ENCODE measurements around the gene COA7.
"Not testable (repeated sequence)": the region's sequence is repeated elsewhere in the genome, so short reads cannot be mapped to it uniquely, and the experiment has no call there.

COA7 gene

DNA sequence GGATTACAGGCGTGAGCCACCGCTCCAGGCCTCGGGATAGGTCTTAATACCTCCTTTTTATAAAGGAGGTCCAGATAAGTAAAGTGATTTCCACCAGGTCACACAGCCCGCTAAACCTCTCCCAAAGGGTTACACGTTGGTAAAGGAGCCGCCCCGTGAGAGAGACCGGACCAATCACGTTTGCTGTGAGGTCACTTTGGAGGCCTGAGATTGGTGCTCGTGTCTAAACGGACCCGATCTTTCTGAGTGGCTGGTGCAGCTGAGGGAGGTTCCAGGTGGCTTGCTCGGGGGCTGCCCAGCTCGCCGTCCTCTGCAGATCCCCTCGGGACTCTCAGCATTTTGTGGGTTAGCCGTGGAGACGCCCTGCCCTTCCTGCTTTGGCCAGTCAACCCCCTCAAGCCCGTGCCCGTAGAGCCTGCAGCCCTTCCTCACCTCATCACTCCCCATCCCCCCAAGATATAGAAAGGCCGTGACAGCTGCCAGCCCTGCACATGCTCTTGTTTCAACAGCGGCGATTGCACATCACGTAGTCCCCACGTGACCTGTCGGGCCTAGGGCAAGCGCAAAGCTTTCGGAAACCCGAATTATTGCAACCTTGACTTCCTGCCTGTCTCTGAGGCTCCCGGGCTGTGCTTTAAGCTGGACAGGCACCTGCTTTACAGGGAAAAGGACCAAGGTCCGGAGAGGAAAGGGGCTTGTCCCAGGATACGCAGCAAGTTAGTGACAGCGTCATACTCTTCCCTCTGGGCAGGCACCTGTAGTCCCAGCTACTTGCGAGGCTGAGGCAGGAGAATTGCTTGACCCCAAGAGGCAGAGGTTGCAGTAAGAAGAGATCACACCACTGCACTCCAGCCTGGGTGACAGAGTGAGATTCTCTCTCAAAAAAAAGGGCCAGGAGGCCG, 5.0 kb upstream of the COA7 start:
- peak; percentile 84 for DNase-seq

DNA sequence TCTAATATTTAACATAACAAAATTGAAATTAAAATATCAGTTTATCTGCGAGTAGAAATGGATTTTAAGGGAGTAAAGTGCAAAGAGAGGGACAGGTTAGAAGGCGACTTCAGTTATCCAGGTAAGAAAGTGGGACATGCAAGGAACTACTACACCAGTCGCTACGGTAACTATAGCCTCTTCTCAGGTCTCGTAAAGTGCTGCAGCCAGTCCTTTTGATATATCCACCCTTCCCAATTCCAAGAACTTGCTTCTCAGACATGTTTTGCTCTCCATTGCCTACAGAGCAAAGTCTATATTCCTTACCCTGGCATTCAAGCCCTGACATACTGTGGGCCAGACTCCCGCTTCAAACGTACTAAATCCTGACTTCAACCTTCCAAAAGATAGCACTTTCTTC, 2.5 kb downstream of the COA7 start:
- DNase-seq, result no peak

DNA sequence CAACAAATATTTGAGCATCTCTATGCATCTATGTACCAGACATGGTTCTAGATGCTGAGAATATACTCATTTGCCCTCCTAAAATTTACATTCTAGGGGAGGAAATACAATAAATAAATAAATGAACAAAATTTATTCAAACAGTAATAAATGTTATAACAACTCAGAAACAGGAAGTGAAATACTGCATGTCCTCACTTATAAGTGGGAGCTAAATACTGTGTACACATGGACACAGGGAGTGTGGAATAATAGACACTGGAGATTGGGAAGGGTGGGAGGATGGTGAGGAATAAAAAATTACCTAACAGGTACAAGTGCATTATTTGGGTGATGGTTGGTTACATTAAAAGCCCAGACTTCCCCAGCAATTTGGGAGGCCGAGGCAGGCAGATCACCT, 4.3 kb downstream of the COA7 start:
- DNase-seq, result no peak

DNA sequence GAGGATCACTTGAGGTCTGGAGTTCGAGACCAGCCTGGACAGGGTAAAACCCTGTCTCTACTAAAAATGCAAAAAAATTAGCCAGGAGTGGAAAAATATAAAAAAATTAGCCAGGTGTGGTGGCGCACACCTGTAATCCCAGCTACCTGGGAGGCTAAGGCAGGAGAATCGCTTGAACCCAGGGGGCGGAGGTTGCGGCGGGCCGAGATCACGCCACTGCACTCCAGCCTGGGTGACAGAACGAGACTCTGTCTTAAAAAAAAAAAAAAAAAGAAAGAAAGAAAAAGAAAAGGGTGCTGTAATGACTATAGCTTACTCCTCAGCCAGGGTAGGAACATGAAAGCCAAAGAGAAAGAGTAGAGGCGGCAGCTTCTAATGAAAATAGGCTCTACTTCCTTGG, 4.8 kb downstream of the COA7 start:
- DNase-seq, result not testable (repeated sequence)

GRCh38 chr1:52692697-52693096, 5.5 kb downstream of the COA7 start:
- DNase-seq, result no peak

DNA sequence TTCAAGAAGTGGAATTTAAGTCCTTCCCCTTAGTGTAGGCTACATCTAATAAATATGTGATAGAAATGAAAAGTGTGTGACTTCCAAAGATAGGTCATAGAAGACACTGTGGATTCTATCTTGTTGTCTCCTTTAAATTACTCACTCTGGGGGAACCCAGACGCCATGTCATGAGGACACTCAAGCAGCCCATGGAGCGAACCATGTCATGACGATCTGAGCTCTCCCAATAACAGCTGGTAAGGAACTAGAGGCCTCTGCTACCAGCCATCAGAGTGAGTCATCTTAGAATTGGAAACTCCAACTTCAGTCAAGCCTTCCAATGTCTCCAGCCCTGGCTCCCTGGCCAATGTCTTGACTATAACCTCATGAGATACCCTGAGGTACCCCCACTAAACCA, 6.3 kb downstream of the COA7 start:
- DNase-seq, result no peak

DNA sequence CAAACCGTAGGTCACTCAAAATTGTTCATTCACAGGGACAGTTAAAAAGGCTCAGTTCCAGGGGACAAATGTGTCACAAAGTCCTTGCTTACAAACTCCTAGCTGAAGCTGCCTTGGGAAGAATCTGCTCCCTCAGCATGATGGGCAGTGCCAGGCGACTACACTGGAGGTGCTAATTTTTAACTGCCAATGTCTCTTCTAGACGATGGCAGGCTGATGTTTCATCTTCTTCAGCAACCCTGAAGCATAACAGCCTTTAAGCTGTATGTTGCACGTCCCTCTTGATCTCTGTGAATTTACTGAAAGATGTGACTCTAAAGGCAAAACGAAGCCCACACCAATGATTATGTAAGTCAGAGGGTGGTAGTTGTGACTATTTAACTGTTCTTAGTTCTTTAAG, 11.3 kb downstream of the COA7 start:
- no peak for DNase-seq

DNA sequence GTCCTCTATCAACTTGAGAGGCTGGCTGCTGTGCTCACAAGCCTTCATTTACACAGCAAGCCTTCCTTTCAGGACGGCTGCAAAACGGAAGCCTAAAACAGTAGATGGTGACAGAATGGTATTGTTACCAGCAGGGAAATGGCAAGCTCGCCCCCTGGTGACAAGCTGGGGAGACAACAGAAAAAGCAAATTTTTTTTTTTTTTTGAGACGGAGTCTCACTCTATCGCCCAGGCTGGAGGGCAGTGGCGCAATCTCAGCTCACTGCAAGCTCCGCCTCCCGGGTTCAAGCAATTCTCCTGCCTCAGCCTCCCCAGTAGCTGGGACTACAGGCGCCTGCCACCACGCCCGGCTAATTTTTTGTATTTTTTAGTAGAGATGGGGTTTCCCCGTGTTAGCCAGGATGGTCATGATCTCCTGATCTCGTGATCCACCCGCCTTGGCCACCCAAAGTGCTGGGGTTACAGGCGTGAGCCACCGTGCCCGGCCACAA, 11.8 kb downstream of the COA7 start:
- not testable (repeated sequence) for DNase-seq

DNA sequence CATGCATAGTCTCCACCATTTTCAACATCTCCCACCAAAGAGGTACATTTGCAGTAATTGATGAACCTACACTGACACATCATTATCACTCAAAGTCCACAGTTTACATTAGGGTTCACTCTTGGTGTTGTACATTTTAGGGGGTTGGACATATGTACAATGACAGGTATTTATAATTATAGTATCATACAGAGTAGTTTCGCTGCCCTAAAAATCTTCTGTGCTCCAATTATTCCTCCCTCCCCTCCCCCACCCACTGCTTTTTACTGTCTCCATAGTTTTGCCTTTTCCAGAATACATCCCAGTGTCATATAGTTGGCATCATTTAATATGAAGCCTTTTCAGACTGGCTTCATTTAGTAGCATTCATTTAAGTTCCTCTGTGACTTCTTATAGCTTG, 13.6 kb downstream of the COA7 start:
- no peak for DNase-seq

DNA sequence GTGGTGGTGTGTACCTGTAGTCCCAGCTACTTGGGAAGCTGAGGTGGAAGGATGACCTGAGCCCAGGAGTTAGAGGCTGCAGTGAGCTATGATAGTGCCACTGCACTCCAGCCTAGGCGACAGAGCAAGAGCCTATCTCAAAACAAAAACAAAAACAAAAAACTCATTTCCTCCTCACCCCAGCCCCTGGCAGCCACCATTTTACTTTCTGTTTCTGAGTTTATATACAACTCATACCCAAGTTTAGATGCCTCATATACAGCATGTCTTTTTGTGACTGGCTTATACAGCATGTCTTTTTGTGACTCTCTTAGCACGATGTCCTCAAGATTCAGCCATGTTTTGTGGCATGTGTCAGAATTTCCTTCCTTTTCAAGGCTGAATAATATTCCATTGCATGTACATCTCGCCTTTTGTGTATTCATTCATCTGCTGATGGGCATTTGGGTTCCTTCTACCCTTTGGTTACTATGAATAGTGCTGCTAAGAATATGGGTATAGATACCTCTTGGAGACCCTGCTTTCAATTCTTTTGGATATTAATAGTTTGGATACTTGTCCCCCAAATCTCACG, 14.7 kb downstream of the COA7 start:
- DNase-seq, result no peak

GRCh38 chr1:52681136-52681535, 17.0 kb downstream of the COA7 start:
- DNase-seq, result no peak

- DNase-seq, result no peak
Measured at GRCh38 chr1:52680353-52680752, 17.8 kb downstream of the COA7 start.

- DNase-seq, result no peak
Measured at GRCh38 chr1:52679498-52679897, 18.6 kb downstream of the COA7 start.

- no peak for DNase-seq
Measured at GRCh38 chr1:52679048-52679447, 19.1 kb downstream of the COA7 start.

DNA sequence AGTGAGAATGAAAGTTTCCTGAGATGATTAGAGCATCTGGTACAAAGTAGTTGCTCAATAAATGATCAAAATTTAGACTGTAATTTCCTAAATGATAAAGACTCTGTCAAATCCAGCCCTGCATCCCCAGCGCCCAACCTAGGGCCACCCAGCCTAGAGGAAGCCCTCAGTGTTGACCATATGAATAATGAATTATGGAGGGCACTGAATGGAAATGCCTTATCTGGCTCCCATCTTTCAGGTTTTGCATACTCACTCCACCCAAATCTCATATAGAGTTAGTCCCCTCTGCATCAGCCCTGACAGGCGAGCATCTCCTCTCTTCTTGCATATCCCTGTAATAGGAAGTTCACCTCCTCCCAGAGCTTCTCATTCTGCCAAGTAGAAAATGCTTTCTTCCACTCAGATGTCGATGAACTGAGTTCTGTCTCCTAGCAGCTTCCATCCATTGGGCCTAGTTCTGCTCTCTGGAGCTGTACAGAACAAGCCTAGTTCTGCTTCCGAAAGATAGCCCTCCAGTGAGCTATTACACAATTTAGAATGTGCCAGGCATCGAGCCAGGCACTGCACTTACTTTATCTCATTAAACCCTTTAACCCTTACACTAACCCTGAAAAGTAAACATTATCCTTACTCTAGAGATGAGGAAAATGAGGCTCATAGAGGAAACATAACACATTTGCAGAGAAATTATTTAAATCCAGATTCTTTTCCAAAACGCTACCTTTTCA, 20.9 kb downstream of the COA7 start:
- DNase-seq, result no peak

DNA sequence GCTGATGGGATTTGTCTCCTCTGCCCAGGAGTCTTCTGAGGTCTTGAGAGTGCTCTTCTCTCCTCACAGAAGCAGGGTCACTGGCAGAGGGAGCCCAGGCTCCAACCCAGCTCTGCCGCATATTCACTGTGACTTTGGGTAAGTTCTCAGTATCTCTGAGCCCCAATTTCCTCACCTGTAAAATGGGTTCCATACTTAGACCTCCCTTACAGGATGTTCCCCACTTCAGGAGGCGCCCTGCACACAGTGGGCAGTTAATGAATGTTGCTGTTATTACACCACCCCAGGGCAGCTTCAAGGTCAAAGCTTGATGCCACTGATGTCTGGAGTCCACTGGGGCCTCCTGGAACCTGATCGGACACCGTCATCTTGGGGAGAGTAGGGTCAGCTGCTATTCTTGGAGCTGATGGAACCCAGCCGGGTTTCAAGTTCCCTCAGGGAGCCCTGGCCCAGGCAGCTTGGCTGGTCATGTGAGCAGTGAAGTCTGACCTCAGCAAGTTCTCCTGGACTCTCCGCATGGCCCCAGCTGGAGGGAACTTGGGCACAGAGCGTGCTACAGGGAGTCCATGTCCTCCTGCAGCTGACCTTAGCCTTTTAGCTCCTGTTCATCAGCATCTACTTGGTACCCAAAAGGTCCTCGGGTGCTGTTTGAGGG, 21.8 kb downstream of the COA7 start:
- no peak for DNase-seq

DNA sequence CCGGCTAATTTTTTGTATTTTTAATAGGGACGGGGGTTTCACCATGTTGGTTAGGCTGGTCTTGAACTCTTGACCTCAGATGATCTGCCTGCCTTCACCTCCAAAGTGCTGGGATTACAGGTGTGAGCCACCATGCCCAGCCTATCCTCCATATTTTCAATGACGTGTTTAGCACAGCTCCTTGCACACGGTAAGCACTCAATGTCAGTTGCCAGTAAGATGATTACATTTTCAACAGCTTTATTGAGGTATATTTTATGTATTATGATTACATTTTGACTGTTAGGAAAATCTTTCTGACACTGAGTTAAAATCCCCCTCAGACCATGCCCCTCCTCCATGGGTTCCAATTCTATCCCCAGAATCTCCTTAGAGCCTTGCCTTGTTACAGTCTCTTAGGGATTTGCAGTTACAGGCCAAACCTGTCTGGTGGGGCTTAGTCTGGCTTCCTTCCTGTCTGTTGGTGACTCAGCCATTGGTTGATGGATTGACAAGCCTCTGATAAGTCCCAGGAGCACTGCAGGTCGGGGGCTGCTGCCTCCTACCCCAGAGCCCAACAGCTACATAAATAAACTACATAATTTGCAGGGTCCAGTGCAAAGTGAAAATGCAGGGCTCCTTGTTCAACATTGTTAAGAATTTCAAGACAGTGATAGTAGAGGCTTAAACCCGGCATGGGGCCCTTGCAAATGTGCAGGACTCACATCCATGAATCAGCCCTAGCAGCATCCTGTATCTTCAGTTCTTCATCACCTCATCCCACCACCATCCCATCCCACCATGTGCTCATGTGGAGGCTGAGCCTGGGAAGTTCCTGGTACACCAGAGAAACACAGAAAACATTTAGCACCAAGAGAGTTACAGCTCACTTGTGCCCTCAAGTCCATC, 23.4 kb downstream of the COA7 start:
- no peak for DNase-seq

GRCh38 chr1:52673513-52673912, 24.6 kb downstream of the COA7 start:
- no peak for DNase-seq

DNA sequence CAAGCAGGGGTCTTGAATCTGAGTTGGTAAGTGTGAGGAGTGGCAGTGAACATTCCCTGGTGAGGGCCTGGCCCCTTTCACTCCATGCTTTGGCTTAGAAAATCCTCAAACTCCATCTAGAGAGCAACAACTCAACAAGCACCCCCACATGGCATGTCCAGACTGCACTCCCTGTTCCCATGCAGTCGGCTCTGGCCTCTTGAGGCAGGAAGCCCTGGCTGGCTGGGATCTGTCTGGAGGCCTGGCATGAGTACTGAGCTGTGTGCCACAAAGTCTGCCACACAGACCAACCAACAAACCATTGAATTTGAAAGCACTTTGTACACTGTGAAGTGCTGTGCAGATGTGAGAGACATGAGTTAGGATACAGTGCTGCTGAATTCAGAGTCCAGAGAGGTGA, 25.2 kb downstream of the COA7 start:
- DNase-seq, result no peak

DNA sequence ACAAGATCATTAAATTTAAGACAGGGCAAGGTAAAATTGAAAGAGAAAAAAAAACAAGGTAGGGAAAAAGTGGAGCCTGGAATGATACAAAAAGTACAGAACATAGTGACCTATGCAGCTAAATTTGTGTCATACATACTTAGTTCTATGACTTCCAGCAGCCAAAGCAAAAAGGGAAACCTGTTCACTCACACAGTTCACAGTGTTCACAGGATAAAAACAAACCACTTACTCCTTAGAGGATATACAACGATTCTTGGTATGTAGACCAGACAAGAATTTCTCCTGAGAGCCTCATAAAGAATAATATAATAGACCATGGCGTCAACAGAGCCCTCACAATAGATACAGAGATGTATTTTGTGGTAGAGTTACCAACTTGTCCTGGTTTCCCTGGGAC, 27.5 kb downstream of the COA7 start:
- DNase-seq, result no peak

GRCh38 chr1:52669696-52670095, 28.5 kb downstream of the COA7 start:
- DNase-seq, result no peak

GRCh38 chr1:52668711-52669110, 29.4 kb downstream of the COA7 start:
- DNase-seq, result no peak
